Putamen (tissue), 1 donor: ENCODE data around the gene AFF3.
"Not testable (repeated sequence)": the region's sequence is repeated elsewhere in the genome, so short reads cannot be mapped to it uniquely, and the experiment has no call there.

Source experiments
- DNase-seq: peaks from one replicate; pipeline ENCODE4 v3.0.0-alpha.2; 2016; ENCODE audit warnings: low spot score

The AFF3 gene

DNA sequence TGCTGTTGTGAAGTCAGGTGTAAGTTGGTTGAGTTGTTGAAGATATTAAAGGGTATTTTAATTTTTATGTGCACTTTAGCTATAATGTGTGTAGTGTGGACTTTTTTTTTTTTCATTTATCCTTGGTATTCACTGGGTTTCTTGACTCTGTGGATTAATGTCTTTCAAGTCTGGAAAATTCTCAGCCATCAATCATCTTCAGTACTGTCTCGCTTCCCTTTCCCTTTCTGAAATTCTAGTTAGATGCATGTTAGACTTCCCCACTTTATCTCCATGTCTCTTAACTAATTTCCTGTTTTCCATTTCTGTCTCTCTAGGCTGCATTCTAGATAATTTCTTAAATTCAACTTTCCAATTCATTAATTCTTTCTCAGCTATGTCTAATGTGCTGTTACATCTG is 404.9 kb downstream of the AFF3 start:
- no peak for DNase-seq

DNA sequence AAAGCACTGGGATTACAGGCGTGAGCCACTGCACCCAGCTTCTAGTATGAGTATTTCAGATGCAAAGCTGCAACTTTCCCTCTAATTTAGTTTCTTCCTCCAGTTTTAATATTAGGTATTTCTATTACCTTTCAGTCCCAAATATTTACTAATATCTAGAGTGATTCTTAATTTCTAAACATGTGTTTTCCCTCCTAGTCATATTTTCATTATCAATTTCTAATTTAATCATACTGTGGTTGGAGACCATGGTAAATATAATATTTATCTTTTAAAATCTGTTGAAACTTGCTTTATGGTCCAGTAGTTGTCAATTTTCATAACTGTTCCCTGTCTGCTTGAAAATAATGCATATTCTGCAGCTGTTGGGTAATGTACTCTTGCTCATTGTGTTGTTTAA is 406.6 kb downstream of the AFF3 start:
- DNase-seq = no peak

DNA sequence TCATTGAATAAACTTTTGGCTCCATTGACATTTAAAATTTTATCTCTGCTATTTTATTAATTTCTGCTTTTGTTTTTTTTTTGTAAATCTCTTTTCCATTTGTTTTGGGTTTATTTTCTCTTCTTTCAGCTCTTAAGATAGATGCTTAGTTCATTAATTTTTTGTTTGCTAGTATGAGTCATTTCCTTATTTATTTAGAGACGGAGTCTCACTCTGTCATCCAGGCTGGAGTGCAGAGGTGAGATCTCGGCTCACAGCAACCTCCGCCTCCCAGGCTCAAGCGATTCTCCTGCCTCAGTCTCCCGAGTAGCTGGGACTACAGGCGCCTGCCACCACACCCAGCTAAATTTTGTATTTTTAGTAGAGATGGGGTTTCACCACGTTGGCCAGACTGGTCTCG is 407.1 kb downstream of the AFF3 start:
- DNase-seq = not testable (repeated sequence)

DNA sequence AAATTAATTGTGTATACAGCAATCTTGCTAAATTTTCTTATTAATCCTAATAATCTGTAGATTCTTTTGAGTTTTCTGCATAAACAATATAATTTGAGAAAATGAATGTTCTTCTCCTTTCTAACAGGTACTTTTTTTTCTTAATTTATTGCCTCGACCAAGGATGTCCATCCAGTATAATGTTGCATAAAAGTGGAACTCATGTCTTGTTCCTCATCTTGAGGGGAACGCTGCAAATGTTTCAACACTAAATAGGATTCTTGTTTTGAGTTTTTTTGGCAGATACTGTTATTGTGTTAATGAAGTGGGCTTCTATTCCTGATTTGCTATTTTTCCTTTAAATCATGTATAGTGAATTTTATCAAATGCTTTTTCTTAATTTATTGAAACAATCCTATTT is 408.2 kb downstream of the AFF3 start:
- DNase-seq = no peak

DNA sequence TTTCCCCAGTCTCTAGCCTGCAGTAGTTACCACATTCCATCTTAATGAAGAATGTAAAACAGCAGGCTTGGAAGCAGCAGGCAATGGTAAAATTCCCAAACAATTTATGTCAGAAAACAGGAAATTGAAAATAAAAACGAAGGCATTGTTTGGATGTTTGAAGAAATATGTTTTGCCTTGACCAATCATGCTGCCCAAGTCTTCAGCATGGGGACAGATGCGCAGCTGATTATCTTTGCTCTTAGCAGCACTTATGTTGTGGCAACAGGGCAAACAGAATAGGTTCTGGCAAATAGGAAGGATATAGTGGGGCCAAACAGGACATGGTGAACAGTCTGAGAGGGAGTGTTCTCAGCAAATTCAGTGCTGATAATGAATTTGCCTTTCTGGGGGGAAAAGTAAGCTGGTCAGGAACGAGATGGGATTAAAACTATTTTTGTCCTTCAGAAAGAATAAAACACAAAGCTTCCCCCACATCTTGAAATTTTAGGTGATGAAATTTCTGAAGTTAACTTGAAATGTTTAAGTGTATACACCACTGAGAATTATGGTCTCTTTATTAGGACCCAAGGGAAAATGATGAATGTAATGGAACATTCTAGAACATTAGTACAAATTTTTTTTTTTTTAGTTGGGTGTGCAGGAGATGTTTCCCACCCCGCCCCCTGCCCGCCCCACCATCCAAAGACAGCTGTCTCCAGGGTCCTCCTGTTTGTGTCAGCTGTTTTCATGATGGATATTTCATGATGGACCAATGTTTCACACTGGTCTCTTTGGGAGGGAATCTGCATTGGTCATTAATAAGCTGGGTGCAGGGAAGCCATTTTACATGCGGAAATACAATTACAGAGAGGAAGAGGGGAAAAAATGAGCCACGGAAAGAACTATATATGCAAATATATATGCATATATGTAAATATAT is 413.0 kb downstream of the AFF3 start:
- no peak for DNase-seq

DNA sequence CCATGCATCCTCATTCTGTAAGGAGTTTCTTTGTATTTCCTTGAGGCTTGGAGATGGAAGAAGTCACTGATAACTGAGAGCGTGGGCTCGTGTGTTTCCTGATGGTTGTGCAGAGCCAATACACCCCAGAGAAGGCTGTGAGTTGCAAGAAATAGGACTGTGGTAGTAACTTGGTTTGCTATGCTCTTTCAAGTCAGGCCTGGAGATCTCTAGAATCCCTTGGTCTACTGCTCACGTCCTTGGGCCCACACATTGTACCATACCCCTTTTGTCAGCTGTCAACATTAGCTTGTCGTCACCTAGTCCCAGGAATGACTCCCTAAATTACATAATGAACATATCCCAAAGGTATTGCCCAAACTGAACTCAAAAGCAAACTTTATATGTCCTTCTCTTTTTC is 414.2 kb downstream of the AFF3 start:
- no peak for DNase-seq

DNA sequence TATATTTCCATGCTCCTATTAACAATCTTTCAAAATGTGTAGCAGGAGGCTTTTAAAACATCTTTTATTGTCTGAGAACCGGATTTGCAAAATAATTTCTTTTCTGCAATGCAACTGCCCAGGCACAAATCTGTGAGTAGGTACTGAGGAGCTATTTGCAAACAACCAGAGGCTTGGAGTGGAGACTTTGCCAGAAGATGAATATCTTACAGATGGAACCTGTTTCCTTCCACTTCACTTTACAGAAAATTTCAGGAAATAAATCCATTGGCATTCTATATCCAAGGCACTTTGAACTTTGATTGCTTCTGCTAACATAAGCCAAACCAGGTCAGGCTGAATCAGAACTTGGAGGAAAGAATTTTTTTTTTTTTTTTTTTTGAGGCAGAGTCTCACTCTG is 415.2 kb downstream of the AFF3 start:
- DNase-seq = no peak

DNA sequence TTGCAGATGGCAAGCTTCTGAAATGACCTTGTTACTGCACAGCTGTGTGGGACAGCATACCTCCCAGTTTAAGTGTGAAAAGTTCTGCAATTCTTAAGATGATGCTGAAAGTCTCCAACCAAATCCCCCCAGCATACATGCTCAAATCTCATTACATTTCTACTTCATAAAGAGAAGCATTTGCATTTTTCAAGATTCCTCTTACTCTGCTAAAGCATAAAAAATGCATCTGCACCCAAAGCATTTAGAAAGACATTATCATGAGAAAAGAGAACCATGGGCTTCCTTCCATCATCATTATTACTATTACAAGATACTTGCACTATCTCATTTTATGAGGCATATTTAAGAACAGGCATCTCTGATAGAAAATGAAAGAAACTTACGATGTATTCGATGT is 415.7 kb downstream of the AFF3 start:
- no peak for DNase-seq

DNA sequence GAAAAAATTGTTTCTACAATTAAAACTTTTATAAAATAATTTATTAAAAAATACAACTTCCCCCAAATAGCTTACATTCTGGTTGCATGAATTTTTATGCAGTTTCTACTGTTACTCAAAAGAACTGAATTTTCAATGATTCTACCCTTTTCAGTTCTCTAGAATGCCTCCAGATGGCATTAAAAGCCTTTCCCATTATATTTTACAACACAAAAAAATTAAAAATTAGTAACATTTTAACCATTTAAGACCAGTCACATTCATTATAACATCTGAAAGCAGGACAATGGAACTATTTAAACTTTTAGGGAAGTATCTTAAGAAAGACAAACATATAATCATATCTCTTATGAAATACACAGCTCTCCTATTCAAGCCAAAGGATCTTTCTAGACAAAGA is 416.6 kb downstream of the AFF3 start:
- DNase-seq = no peak

DNA sequence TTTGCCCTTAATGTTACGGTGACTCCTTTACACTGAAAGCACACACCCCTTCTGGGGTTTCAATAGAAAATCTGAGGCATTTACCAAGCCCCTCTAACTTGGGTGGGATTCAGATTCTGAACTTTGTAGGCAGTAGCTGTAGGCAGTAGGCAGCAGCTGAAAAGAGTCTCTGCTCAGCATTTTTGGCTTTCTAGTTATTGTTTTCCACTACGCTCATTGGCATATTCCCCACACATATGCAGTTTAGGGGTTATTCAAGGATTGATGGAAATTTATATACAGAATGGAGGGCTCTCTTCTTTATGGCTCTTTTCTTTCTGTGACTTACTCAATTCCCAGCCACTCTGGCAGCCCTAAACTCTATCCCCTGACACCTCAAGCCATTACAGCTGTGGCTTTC is 419.9 kb downstream of the AFF3 start:
- no peak for DNase-seq

DNA sequence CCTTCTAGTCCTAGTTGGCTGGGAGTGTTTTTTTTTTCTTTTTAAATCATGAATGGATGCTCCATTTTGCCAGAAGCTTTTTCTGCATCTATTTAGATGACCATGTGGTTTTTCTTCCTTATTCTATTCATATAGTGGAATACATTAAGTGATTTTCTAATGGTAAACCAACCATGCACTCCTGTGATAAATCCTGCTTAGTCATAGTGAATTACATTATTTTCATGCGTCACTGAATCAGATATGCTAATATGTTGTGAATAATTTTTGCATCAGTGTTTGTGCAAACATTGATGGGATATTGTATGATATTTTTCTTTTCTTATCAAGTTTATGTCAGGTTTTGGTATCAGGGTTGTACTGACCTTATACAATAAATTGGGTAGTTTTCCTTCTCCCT is 423.3 kb downstream of the AFF3 start:
- no peak for DNase-seq

DNA sequence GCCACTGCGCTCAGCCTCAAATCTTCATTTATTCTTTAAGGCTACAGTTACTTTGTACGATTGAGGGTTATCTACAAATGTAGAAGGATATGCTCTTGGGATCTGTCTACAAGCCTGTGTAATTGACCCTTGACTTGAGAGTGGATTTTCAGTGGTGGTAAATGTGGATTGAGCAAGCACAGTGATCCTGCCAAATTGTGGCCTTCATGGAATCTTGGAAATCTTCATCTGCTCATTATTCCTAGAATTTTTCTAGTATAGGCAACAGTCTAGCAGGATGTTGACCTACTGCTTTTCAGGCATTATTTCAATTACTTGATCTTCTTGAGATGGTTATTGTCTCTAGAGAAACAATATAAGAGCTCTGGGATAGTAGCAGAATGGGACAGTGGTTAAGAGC is 426.4 kb downstream of the AFF3 start:
- no peak for DNase-seq

DNA sequence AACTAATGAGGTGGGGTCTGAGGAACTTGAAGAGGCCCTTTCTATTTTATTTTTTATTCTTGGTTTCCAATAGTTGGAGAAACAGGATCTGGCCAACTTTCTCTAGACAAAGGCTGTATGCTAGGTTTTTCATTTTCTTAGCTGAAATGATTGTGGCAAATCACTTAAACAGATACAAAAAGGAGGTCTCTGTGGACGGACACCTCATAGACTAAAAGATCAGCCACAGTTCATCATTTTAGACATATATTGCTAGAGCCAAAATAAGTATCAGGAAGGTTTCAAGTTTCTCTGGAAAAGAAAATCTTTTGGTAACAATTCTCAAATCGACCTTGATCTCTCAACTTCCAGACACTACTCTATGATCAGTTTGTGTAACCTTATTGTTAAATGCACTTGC is 428.0 kb downstream of the AFF3 start:
- DNase-seq = no peak

DNA sequence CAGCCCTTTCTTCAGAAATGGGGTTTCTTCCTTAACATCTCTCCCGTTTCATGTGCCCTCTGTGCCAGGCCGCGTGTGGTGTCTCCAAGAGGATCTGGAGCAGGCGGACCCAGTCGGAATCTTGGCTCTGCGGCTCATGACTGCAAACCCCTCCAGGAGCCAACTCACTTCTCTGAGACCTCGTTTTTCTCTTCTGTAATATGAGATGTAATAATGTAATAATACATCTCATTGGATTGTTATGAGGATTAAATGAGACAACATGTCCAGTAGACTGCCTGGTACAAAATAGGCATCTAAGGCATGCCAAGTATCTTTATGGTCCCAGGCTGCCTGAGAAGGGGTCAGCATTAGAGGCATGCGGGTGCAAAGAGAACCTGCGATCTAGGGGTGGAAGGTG is 431.2 kb downstream of the AFF3 start:
- no peak for DNase-seq

DNA sequence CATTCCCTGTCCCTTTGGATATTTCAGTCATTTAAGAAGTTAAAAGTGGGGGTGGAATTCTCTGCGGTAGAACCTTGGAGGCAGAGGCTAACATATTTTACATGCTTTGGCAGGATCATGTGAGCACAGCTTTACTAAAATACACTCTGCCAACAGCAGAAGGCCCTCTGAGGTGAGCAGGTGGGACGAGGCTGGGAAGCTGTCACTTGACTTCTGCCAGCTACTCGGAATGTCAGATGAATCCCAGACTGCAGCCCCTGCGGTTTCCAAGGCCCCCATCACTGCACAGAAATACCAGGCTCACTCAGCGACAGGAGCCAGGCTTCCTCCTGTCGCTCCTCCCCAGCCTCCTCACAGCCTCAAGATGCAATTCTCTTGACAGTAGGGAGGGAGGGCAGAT is 431.7 kb downstream of the AFF3 start:
- DNase-seq = peak; percentile 17

DNA sequence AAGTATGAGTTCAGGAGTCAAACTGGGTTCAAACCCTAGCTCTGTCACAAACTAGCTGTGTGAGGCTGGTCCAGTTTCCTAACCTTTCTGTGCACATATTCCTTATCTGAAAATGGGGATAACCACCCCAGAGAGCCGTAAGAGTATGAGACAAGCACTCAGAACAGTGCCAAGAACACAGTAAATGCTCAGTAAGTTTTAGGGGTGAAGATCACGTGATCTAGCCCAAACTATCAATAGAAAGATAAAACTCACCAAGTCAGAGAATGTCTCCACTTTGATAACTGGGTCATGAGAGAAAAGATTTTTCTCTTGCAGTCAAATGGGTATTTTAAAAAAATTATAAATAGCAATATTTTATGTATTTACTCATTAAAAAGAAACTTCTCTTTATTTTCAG is 433.2 kb downstream of the AFF3 start:
- no peak for DNase-seq

DNA sequence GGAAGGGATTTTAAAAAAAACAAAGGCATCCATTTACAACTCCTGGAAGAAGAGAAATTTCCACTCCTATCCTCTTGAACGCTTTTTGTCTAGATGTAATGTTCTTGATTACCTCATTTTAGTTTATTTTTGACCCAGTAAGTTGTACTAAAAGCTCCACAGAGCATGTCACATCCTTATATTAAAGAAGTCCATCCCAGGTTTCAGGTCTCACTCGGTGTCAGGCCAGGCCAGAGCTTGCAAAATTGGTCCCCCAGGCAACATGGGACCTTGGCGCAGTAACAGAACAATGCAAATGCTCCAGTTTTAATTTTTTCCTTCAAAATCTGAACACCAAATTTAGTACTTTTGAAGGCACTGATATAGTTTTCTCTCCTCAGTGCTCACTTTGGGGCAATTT is 434.2 kb downstream of the AFF3 start:
- DNase-seq = no peak

DNA sequence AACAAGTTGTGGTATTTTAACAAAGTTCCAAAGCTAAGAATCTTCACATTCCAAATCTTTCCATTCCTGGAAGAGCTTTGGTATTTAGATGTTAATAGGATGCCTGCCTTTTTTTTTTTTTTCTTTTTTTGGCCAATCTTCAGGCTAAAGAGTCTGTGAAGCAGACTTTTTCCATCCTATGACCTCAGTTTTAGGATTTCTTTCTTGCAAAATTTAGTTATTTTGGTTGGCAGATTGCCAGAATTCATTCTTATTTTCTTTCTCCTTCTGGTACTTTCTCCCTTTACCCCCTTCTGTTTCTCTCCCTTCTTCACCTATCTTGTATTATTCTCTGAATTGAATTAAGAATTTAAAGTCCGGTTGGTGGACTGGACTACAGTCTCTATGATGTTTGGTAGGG is 434.8 kb downstream of the AFF3 start:
- no peak for DNase-seq

DNA sequence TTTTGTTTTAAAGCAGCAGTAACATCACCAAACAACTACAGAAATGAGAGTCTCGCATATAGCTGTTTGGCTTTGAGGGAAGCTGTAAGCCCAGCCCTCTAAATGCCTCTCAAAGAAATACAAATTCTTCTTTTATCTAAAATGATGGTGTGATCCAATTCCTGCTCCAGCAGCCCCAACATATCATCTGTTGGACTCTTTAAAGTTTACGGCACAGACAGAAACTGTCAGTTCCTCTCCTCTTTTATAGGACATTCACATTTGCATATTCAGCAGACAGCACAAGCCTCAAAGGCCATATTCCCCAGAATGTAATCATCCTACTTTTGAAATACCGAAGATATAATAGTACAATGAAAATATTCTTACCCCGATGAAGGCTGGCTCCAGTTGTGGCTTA is 435.7 kb downstream of the AFF3 start:
- DNase-seq = no peak

DNA sequence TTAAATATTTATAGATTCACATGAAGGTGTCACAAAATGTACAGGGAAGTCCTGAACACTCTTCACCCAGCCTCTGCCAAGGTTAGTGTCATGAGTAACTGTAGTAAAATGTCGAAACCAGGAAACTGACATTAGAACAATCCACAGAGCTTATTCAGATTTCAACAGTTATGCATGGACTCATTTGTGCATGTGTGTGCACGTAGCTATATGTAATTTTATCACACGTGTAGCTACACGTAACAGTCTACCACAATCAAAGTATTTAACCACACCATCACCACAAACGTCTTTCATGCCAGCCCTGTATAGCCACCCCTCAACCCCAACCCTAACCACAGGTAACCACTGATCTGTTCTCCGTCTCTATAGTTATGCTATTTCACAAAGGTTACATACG is 440.9 kb downstream of the AFF3 start:
- DNase-seq = no peak

DNA sequence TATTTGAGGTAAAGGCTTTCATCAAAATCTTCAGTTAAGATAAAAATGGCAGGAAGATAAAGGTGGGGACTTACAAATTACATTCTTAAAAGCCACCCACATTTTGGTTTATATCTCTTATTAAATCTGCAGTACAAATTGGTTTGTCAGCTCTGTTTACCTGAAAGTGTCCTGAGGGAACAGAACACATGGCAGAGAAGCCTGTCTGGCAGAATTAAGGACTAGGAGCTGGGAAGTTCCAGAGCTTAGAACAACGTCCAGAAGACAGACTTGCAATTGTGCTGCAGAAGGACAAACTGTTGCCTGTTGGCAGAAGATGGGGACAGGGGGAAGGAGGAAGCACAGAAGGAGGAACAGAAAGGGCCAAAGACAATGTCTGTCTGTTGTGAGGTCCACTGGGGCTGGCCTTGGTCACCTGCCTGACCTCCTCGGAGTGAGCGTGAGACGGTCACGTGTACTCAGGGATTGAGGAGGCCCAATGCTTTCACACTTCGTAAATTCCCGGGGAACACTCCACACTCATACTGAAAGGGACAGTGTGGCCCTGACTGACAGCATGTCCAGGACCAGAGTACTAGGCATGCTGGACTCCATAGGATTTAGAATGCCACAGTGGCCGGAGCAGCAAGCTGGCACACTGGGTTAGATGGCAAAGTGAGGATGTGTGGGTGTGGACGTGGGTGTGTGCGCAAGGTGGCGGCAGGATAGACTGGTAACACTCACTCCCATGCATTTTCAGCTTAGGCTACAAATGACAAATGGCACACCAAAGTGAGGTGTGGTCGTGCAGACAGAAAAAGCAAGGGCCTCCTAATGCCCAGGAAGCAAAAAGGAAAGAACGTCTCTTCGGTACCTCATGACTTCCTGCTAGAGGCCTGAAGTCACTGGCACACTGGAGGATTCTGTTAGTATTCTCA is 441.6 kb downstream of the AFF3 start:
- no peak for DNase-seq

DNA sequence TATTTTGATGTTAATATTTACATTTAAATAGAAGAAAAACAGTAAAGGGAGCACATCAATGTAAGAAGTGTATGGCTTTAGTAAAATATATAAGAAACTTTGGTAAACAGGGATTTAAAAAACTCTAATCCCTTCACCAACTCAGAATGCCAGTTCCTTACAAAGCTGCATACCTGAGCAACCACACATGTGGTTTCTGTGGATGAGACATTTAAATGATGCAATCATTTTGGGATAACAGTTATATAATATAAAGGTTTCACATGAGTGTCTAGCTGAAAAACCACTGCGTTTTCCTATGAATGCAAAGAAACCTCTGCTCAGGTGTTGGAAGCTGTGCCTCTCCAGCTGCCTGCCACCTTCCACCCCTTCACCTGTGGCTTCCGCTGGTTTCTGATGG is 443.5 kb downstream of the AFF3 start:
- no peak for DNase-seq
